HG03139 (cell line): ENCODE results near the gene TMEM131.

Experiments used
- ATAC-seq: cut with Tn5 transposase; IDR thresholded peaks from one replicate; pipeline ENCODE4 v1.9.1; 2021; ENCODE audit not compliant: unreplicated experiment

TMEM131 gene

DNA sequence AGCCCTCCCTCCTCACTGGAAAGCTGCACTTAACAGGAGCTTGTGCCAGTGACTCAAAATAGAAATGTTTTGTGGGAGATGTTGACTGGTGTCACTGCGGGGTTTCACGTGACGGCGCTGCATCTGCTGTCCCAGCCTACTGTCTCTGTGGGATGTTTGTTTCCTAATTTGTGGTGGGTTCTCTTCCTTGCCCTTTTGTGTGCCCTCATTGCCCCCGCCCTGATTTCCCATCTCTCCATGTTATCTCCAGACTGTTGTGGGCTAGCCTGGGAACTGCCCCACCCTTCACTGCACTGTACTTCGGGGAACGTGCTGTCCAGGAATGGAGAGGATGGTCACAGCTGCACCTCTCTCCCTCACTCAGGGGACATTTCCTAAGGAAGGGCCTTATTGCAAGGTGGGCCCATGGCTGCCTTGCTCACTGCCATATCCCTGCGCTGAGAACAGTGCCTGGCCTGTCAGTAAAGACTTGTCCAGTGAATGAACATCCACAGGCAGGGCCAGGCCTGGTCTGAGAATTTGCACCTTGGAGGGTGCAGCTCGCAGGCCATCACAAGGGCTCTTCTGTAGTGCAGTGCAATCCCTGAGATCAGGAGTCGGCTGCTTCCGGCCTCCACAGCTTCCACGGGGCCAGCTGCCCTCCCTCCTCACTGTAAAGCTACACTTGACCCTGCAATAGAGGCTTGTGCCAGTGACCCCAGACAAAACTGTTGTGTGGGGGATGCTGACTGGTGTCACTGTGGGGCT is 264.3 kb downstream of the TMEM131 start:
- ATAC-seq, result no peak

DNA sequence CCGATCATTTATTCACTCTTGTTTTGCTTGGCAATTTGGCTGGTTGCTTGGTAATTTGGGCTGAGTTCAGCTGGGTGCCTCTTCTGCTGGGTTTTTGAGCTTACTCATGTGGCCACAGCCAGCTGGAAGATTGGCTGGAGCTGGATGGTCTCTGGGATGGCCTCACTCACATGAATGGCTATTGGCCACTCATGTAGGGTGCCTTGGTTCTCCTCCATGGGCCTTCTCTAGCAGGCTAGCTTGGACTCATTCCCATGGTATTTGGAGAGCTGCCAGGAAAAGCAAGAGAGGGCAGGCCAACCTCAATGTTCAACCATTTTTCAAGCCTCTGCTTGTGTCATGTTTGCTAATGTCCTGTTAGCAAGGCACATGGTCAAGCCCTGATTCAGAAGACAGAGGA is 265.5 kb downstream of the TMEM131 start:
- no peak for ATAC-seq

DNA sequence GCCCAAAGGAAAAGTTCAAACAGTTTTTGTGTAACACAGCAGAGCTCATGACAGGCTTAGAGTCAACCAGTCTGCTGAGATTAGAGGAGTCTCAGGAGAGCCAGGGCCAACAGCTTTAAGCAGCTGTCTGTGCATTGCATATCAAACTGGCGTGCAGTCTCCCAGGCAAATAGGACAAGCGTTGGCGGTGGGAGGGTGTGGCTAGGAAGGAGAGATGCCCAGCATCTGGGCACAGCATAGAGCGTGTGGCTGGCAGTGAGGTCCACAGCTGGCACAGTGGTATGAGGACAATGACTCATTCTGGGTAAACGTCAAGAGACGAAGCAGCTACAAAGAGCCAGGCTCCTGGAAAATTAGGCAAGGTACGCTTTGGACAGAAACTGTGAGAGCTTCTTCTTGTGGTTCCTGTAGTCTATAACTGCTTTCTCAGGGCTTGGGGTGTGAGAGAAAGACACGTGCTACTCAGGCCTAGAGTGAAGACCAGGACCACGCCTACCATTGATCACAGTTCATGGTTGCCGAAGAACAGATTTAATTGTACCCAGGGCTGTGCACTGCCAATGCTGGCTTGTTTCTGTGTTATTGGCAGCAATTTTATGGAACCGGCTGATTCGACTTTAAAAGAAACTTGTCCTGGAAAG is 267.5 kb downstream of the TMEM131 start:
- no peak for ATAC-seq

DNA sequence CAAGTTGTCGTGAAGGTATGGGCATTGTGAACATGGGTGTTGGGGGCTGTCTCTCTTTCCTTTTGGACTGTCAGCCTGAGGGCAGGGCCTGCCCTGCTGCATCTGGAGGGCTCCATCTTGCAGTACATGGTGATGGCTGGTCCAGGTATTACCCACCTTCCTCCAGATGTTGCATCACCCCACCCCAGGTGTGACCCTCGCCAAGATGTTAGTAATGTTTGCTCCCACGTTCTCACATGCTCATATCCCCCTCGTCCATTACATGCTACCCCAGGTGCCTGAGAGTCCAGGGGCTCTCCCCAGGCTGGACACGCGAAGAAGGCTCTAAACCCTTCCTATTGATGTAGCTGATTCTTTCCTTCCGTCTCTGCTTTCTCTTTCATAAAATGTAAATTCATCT is 268.5 kb downstream of the TMEM131 start:
- ATAC-seq, result no peak

DNA sequence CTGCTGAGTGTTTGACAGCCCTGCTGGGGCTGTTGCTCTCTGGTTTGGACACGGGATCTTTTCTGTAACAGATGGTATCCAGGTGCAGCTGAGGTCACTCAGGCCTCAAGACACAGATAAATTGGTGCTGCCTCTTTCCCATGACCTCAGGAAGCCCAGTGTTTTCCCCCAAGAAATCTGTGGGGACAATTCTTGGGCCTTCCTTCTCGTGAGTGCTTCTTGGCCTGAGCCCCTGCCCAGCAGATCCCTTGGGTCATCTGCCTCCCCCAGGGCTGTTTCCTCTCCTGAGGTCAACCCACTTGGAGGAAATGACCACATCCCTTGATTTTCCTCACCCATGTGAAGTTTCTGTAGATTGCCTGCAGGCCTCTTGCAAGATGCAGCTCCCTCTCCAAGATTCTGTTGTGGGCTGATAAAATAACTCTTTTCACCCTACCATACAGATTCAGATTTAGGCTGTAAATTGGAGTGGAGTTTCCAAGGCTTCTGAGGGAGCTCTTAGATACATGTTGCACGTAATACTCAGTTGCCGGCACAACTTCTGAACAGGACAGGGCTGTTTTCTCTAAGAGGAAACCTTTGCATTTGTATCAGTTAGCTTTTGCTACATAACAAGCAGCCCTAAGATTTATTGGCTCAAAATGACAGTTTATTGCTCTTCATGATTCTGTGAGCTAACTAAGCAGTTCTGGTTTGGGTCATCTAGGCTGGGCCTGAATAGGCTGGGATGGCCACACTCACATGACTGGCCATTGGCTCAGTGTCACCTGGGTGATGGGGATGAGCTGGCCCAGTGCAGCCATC is 269.3 kb downstream of the TMEM131 start:
- no peak for ATAC-seq

DNA sequence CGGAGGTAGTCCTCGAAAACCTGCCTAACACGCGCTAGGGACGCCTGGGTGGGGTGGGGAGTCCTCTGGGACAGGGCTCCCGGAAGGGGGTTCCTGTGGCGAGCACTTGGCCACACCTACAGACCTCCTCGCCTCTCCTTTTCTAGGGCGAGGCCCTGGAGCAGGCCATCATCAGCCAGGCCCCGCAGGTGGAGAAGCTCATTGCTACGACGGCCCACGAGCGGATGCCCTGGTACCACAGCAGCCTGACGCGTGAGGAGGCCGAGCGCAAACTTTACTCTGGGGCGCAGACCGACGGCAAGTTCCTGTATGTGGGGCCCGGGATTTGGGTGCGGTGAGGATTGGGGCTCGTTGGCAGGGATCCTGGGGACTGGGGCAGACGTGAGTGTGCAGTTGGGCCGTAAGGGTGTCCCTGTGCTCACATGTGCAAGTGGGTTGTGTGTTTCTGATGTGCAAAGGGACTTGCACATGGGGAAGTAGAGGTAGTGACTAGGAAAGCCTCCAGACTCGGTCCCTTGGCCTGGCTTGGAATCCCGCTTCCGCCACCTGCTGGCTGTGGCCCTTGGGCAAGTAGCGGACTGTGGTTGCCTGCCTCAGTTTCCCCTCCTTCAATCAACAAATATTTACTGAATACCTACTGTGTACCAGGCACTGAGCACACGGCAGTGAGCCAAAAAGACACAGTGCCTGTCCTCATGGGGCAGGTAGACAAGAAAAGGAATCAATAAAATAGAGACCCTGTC is 270.6 kb downstream of the TMEM131 start:
- no peak for ATAC-seq

DNA sequence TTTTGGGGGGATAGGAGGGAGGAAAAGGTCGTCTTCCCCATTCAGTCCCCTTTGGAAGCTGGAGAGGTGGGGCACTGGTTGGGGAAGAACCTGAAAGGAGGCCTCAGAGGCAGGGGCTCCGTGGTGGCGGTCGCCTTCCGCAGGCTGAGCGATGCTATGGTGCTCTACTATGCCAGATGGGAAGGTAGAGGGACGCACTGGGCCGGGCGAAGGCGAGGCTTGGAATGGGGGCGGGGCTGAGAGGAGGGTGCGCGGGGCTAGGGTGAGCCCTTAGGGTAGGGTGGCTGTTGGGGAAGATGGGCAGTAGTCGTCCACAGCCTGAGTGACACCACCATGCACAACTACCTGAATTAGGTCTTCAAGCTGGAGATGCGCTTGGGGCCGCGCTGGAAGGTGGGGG is 271.2 kb downstream of the TMEM131 start:
- ATAC-seq, result no peak

DNA sequence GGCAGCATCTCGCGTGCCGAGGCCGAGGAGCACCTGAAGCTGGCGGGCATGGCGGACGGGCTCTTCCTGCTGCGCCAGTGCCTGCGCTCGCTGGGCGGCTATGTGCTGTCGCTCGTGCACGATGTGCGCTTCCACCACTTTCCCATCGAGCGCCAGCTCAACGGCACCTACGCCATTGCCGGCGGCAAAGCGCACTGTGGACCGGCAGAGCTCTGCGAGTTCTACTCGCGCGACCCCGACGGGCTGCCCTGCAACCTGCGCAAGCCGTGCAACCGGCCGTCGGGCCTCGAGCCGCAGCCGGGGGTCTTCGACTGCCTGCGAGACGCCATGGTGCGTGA is 271.7 kb downstream of the TMEM131 start:
- no peak for ATAC-seq

DNA sequence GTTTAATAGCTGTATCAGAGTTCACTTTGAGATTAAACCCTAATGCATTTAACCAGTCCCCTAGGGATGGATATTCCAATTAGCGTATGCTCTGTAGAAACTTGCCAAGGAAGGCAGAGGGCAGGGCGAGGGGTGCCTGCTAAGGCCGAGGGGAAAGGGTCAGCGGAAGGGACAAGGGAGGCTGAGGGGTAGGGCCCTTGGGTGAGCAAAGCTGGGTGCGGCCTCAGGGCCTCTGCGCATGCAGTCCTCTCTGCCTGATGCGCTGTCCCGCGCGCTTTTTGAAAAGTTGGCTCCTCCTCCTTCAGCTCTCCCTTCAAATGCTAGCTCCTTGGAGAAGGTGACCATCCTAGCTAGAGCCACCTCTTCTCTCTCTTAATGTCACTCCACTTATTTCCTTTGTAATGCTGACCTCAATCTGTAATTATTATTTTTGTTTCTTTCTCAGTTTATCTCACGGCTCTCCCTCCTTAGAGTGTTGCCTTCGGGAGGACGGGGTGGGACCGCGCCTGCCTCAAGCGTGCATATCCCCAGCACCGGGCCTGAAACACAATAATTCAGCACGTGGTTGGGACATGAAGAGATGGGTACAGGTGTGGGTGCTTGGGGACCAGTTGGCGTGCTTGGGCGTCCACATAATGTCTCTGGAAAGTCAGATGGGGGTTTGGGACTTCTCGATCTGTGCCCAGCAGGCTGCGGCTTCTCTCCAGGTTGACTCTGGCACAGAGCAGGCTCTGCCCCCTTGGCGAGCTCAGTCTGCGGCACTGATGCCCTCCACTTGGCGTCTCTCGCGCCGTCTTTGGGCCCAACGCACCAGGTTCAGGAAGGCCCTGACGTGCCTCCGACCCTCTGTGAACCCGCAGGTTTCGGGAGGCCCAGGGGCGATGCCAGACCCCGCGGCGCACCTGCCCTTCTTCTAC is 272.3 kb downstream of the TMEM131 start:
- no peak for ATAC-seq

DNA sequence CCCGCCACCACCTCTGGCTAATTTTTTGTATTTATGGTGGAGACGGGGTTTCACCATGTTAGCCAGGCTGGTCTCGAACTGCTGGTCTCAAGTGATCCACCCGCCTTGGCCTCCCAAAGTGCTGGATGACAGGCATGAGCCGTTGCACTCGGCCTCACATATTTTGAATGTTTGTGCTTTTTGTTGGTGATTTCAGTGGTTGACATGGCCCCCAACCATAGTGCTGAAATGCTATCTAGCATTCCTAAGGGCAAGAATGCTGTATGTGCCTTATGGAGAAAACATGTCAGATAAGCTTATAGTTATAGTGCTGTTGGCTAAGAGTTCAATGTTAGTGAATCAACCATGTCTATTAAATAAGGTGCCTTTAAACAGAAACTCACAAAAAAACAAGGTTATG is 273.5 kb downstream of the TMEM131 start:
- no peak for ATAC-seq

DNA sequence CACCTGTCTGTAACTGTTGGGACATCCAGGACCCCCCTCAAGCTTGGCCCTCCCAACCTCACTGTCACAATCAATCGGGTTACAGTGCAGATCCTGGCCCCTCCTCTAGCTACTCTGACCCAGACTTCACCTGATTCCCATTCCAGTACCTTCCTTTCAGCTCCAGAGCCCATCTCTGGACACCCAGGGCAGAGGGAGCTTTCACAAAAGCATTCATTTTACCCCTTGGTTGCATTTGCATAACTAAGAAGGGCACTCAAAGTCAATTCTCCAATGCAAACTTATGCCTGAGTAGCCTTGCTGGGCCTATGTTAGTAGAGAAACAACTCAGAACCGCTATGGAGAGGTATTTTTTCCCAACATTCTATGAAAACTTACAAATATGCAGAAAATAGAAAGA is 275.0 kb downstream of the TMEM131 start:
- ATAC-seq, result no peak

DNA sequence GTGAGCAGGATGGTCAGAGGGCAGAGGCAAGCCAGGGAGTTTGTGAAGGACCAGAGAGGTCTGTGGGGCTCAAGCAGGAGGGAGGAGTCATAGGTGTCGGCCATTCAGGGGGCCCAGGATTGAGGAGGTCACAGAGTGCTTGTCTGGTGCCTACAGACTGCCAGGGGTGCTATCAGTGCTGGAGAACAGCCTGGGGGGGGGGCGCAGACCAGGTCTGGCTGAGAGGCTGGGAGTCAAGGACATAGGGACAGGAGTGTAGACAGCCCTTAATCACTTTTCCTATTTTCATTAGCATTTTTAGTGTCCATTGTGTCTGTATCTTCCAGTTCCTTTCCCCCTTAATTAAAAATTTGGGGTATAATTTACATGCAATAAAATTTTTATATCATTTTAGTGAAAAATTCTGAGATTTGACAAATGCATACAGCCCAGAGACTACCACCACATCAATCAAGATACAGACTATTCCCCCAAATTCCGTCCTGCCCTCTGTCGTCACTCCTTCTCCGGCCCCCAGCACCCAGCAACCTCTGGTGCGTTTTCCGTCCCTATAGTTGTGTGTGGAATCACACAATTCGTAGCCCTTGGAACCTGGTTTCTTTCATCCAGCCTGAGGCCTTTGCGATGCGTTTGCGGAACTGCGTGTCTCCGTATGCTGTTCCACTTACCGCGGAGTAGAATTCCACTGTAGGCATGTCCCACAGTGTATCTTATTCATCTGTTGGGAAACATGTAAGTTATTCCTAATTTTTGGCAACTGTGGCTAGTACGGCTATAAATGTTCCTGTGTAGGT is 276.2 kb downstream of the TMEM131 start:
- no peak for ATAC-seq

DNA sequence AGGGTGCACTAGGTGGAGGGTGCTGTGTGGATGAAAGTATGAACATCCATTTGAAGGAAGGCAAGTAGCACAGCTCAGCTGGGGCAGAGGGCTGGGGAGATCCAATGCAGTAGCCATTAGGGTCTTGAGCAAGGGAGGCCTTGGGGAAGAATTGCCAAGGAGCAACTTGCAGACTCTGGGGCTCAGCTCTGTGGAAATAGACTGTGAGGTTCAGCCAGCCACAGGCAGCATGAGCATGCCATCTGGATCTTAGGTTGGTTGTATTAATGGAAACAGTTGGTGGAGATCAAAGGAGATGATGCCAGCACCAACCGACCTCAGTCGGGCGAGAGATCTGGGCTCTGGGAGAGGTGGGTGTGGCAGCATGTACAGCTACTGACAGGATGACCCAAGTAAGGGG is 276.8 kb downstream of the TMEM131 start:
- ATAC-seq, result peak; percentile 12

DNA sequence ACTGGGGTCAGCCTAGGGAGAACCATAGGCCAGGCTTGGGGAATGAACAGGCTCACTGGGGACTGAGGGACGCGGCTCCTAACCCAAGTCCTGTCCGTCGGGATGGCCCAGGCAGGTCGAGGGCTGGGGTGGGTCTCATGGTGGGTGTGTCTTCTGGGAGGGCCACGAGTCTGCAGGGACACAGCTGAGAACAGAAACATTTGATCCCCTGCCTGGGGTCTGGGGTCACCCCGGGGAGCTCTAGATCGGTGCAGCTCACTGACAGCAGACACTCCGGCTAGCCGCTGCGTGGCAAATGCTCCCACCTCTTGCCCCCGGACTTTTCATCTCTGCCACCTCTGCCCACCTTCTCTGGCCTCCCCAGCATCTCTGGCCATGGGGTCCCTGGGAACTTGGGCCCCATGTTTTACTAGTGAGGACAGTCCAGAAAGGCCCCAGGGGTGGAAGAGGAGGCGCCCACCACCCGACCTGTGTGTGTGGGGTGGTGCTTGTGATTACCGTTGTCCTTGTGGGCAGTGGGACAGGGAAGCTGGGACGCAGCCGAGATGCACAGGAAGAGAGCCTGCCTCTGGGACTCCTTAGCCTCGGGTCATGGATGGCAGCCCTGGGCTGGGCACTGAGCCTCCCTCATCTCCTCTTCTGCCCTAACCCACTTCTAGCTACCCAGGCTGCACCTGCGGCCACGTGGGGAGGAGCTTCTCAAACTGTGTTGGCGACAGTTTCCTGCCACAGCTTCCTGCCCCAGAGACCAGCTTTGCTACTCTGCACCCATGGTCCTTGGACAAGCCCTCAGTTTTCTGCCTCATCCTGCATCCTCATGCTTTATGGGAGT is 277.5 kb downstream of the TMEM131 start:
- ATAC-seq, result peak; percentile 76

DNA sequence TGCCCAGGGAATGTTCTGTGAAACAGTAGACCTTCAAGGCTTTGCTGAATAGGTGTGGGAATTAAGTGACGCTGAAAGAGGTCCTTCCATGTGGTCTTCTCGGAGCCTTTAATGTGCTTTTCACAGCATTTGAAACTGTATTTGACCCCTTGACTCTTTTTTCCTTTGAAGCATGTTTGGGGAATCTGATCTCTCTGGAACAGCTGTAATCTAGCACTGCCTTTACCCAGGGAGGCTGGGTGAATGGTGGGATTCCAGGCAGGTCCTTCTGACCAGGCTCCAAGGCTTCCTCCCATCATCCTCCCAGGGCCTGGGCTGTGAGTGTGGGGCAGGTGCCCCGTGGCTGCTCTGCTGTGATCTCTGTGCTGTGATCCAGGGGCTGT is 278.1 kb downstream of the TMEM131 start:
- no peak for ATAC-seq

DNA sequence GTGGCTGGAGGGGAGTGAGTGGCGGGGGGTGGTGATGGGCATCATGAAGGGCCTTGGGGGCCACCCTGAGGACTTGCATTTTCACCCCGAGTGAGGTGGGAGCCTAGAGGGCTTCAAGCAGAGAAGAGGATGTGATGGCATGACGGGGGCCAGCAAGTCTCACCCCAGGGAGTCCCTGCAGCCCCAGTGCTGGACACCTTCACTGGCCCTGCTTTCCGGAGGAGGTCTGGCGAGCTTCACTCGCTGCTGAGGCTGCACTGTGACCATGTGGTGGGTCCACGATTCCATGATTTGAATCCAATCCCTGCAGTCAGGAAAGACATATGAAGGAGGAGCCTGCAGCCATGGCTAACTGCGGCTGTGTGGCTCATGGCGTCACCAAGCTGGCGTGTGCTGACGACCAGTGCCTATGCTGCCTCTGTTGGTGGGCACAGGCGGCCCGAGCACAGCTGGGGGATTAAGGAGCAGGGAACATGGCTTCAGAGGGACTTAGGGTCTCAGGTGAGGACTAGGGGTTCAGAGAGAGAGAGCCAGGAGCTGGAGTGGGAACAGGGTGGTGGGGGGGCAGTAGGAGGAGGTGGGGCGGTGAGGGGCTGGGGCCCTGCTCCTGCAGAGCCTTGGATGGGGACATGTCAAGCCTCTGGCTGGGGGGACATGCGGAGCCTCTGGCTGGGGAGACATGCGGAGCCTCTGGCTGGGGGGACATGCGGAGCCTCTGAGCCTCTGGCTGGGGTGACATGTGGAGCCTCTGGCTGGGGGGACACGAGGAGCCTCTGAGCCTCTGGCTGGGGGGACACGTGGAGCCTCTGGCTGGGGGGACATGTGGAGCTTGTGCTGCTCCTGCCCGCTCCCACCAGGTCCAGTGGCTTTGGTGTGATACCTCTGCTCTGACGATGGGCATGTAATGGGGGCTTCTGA is 278.8 kb downstream of the TMEM131 start:
- no peak for ATAC-seq

DNA sequence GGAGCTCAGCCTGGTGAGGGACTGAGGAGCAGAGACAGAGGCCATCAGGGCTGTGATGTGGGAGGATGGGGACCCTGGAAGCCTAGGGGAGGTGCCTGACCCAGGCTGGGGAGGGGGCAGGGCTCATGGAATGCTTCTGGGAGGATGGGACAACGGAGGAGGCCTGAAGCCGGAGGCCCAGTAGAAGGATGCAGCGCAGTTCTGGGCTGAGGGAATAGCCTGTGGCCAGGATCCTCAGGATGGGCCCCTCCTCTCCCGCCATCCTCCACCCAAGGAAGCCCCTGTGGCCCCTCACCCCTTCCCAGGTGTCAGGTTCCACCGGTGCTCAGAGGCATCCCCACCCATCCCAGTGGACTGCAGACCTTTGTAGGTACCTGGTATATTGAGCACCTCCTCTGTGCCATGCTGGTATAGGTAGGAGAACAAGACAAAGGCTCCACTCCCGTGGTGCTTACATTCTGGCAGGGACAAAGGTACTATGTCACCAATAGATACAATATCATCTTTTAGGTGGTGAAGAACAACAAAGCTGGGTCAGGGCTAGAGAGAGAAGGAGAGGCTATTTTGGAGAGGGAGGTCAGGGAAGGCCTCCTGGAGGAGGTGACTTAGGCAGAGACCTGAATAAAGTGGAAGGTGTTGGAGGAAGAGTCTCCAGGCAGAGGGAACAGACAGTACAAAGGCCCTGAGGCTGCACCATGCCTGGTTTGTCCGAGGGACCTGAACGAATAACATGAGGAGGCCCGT is 279.6 kb downstream of the TMEM131 start:
- ATAC-seq, result no peak
